ENCODE measurements around the gene LIMS2.

LIMS2 gene

DNA sequence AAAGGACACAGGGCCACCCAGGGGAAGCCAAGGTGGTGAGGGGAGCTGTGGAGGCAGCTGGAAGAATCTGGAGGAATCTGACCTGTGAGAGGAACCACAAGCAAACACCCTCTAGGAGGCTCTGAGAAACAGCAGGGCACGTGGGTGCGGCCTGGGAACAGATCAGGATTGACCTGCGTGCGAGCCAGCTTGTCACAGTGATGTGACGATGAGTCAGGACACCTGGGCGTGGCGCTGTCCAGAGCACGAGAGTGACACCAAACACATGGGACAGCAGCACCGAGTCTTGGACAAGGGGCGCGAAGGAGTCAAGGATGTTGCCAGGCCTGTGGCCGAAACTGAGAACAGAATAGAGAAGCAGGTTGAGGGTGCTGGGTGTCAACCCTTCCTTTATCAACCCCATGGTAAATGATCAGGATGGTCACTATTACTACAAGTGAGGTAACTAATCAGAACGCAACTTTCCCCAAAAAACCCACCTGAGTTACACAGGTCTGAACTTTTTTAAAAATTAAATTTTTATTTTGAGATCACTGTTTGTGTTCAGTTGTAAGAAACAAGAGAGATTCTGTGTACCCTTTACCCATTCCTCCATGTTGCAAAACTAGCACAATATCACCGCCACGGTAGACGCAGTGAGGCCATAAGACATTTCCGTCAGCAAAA is 25.3 kb upstream of the LIMS2 start:
- no peak for DNase-seq

- no peak for DNase-seq
These were observed 23.4 kb upstream of the LIMS2 start for GRCh38 chr2:127698553-127699355.

GRCh38 chr2:127697482-127698180 is 22.3 kb upstream of the LIMS2 start:
- DNase-seq: no peak

GRCh38 chr2:127695491-127696472 is 20.5 kb upstream of the LIMS2 start:
- no peak for DNase-seq

GRCh38 chr2:127694986-127695385 is 19.7 kb upstream of the LIMS2 start:
- no peak for DNase-seq

DNA sequence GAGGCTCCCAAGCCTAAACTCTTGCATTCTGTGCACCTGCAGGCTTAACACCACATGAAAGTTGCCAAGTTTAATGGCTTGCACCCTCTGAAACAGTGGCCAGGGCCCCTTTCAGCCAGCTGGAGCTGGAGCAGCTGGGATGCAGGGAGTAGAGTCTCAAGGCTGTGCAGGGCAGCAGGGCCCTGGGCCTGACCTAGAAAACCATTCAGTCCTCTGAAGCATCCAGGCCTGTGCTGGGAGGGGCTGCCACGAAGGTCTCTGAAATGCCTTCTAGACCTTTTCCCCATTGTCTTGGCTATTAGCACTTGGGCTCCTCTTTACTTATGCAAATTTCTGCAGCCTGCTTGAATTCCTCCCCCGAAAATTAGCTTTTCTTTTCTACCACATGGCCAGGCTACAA is 15.4 kb upstream of the LIMS2 start:
- DNase-seq: no peak

GRCh38 chr2:127688405-127688804 is 13.1 kb upstream of the LIMS2 start:
- DNase-seq: no peak

- no peak for DNase-seq
These were observed 10.2 kb upstream of the LIMS2 start for GRCh38 chr2:127685410-127686080.

- no peak for DNase-seq
These were observed 8.4 kb upstream of the LIMS2 start for GRCh38 chr2:127683757-127684156.

- DNase-seq: no peak
These were observed 7.7 kb upstream of the LIMS2 start for GRCh38 chr2:127683056-127683455.

- no peak for DNase-seq
These were observed 6.9 kb upstream of the LIMS2 start for GRCh38 chr2:127681976-127682857.

GRCh38 chr2:127681288-127681804 is 6.0 kb upstream of the LIMS2 start:
- DNase-seq: no peak

DNA sequence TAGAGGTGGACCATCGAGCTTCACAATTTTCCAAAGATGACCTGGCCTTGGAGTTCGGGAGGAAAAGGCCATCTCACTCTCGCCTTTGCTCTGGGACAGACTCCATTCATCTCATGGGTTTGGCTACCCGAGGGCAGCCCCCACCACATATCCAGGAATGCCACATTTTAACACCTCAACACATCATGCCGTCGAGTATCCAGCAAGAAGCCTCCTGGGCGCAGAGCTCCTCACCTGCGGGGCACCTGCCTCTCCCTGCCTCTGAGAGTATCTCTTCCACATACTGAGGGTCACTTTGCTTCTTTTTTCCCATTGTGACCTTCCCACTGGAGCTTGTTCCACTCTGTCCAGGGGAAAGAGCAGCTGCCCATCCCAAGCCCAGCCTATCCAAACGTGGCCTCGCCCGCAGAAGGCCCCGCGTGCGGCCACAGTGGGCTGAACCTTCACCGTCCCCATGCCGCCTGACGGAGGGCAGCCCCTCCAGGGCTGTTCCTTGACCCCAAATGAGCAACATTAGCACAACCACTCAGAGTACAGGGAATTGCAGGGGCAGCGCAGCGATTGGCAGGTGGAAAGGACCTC is 5.5 kb upstream of the LIMS2 start:
- no peak for DNase-seq

DNA sequence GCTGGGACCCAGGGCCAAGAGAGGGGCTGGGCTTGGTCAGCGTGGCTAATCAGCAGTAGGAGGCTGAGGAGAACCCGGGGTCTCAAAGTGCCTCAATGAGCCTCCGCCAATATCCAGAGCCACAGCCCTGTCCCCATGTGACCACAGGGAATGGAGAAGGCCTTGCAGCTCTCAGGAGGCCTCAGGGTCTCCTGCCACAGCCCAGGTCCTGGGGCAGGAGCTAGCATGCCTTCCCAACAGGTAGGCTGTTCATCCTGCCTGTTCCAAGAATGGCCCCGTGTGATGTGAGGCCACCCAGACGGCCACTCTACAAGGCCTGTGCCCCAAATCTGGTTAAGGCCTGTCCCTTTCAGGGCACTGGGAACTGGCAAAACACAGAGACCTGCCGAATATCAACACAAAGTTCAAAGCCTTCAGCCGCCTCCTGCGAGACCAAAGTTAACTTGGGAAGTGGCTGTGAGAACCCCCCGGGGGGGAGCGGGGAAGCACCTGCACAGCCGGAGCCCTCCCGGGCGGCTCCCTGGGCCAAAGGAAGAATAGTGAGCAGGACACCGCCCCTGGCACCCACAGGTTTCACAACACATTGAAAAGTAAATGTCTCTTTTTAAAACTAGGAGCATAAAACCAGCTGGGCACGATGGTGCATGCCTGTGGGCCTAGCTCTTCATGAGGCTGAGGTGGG is 4.5 kb upstream of the LIMS2 start:
- no peak for DNase-seq

GRCh38 chr2:127678991-127679390 is 3.7 kb upstream of the LIMS2 start:
- DNase-seq: no peak

- no peak for DNase-seq
These were observed 3.2 kb upstream of the LIMS2 start for GRCh38 chr2:127678531-127678930.

DNA sequence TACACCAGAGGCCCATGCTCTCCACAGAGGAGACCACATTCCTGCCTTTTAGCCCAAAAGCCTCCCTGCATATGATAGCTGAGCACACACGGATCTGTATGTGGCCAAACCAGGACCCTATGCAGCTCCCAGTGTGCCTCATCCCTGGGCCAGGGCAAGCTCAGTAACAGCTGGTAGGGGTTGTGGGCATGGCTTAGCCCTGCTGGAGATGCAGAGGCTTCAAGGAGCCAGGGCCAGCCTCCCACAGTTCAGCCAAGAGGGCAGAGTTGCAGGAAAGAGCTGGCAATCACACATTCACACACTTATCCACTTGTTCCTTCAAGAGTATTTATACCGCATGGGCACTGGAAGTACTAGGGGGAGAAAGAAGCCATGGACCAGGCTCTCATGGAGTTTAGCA is 1.6 kb upstream of the LIMS2 start:
- no peak for DNase-seq

DNA sequence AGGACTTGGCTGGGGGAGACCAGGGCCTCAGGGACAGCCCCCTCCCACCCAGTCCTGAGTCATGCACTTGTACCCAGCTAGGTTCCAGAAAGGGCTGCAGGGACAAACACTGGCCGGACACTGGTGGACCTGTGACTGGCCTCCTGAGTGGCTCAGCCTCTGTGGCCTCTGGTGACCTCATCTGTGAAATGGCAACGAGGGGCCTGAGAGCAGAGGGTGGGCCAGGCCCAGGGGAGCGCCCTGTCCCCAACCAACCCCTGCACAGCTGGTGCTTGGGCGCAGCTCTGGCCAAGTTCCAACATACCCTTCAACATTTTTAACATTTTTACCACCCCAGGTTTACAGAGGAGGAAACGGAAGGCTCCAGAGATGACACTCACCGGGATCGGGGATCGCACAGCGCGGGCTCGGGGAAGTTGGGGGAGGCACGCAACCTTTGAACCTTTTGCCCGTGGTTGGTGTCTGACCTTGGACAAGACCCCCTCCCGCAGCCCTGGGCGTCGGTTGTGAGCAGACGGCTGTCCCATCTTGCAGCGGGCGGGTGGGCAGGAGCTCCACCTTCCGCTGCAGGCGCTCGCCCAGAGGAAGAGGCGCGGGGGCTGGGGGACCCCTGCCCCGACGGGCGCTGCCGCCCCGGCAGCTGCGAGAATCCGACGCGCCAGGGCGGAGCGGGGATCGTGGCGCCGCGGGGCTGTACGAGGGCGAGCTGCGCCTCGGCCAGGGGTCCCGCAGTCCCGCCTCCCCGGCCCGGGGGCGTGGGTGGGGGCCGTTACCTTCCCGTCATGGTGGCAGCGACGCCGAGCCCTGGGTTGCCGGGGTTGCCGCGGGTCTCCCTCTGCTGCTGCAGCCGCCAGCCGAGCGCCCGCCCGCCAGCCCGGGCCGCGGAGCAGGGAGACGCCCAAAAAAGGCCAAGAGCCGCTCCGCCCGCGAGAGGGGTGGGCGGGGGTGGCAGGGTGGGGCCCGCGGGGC is 805 bp downstream of the LIMS2 start:
- DNase-seq: no peak

All from NCI-H1092 (cell line).